Measurements from ENCODE around the gene UBE2J1.
A peak's percentile ranks its signal among the peaks of the same experiment; 100 is the strongest.
"Not testable (repeated sequence)": the region's sequence is repeated elsewhere in the genome, so short reads cannot be mapped to it uniquely, and the experiment has no call there.

Gene UBE2J1

DNA sequence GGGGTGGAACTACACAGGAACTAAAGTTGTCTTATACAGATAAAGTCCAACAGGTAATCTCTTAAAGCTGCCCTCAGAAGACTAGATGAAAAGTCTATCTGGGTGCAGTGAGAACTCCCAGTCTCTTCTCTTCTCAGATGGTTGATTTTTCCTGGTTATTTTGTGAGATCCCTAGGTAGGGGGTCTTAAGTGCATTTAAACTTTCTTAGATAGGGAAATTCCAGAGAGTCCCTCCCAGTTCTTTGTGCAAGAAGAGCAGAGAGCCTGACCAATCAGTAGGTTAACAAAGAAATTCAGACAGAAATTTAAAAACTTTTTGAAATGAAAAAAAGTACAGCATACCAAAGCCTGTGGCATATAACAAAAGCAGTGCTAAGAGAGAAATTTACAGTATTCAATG is 35.5 kb downstream of the UBE2J1 start:
- DNase-seq (ENCODE audit: low read depth): no peak

DNA sequence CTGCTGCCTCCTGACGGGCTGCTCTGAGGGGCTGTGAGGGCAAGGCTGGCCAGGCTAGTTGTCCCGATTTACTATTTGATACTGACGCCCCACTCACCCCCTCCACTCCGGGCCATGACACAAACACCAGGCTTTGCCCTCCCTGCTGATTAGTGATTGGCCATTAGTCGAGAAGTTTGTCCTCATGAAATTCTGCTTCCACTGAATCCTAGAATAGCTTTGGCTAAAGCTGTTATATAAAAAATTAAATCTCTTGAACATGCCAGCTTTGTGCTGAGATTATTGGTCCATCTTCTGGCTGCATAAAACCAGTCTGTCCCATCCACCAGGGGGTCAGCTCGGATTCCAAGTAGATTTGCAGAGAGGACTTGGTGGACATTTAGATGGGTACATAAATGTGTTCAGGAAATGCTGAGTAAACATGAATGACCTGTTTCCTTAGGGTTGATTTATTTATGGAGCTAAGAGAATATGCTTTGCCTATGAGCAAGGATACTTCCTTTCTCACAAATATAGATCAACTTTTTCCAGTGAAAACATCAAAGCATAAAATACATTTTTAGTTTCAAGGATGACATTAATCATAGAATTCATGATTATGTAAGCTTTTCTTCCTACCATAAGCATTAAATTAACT is 37.2 kb downstream of the UBE2J1 start, which contains the start of gene GABRR2:
GABRR2 (minus strand) TSS at position 51 of the 637 bp plus-strand sequence. CDS start 134 bp downstream, outside the sequence.
- DNase-seq (ENCODE audit: low read depth): no peak

DNA sequence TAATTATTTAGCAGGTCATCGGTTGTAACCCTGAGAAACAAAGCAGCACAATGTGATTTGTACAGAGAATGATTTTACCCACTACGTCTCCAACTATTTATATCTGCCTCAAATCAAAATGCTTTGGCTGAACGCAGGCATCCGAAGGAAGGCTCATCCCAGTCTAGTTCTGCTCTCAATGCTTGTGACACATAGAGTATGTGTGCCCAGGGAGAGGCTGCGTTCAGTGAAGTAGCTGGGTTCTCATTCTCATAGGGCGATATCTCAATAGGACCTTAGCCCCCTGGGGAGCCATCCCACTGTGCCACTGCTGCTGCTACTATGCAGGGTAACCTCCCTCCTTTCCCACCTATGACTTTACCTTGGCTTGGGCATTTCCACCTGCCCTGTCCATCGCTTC is 37.8 kb downstream of the UBE2J1 start:
- no peak for DNase-seq (ENCODE audit: low read depth)

DNA sequence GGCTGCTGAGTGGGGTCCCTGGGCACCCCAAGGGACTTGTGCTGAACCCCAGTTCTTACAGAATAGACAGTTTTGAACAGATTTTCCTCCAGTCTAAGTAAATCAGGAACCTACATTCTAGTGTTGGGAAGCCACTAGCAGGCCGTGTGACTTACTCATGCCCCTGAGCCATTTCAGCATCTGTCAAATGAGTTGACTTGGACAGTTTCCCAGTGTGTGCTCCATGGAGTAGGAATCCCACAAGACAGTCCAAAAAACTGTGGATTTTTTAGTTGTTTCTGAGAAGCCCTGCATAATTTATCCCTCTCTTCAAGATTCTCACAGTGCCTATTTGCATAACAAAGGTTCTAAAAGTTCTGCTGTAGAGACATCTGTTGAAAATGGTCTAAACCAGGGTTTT is 39.5 kb downstream of the UBE2J1 start:
- DNase-seq (ENCODE audit: low read depth): no peak

DNA sequence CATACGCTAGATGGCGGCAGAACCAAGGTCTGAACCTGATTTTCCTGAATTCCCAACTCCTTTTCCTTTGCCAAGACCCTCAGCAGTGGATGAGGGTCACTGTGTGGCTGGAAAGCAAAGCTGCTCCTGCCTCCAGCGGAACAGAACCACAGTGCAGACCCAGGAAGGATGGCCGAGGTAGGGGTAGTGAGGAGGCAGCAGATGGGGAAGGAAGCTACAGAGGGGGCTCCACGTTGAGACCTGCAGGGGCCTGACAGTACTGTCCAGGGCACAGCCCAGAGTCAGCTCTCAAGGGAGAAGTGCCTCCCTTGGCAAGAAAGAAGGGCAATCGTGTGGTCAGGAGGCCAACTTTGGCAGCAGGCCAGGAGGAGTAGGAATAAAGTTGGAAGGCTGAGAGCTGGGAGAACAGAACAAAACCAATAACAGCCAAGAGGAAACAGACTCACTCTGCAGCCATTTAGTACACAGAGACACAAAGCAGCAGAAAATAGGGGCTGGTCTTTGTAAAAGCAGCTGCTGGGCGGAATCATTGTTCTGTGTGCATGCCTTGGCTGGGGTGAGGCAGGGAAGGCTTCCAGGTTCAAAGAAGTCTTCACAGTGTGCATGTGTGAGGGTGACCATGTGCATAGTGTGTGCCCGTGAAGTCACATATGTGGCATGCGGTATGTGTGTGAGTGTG is 40.5 kb downstream of the UBE2J1 start:
- no peak for DNase-seq (ENCODE audit: low read depth)

DNA sequence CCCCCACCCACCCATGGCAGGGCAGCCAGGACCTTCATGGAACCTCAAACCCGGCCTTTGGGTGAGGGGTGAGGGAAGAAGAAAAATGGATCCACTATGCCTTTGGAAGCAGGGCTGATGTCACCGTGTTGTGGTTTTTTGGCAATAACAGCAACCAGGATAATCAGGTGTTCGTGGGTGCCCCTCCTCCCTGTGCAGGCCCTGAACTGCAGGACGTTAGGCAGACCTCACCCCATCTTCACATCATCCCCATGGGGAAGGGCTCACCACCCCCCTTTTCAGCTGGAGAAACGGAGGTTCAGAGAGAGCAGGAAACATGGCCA is 41.0 kb downstream of the UBE2J1 start:
- DNase-seq (ENCODE audit: low read depth): no peak

DNA sequence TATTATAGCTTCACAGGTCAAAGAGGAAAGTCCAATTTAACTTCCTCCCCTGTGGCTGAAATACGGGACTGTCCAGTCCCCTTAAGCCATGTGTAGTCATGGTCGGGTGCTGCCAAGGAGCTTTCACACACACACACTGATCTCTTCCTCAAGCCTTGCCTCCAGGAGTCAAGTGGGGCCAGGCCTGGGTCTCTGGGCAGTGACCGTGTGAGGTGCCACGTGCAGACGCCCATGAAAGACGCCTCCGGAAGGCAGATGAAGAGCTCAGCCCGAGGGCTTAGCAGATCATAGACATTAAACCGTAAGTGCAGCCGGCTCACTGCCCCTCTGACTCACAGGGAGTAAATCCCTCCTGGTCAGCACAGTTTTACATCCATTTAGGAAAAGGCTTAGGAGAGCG is 41.6 kb downstream of the UBE2J1 start:
- DNase-seq (ENCODE audit: low read depth): no peak

DNA sequence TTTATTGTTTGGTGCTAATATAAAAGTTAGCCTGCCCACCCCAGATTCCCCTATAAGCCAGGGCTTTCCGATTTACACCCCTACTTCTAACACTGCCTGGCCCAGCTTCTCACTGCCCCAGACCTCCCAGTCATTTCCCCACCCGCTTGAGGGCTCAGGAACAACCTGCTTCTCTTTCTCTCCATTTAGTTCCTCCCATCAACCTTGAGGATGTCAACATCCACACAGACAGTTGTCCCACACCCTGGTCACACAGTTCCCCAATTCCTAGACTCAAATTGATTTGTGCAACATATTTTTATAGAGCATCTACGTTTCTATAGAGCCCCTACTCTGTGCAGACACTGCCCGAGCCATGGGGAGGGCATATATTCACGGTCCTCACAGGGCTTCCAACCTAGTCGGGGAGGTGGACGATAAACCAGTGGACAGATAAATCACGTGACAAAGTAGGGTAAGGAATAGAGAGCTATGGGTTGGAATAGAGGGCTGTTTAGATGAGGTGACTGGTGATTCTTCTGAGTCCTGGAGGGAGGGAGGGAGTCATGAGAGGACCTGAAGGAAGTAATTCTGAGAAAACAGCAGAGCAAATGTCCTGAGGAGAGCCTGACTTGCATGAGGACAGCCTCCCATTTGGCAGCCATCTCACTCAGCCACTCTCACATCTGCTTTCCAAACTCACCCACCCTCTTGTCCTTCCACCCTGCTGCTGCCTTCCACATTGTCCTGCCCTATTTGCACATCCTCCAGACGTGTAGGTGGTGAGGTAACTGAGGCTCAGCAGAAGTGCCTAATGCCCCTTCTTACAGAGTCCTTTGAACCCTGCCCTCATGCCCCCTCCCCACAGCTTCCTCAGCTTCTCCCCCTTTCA is 43.8 kb downstream of the UBE2J1 start:
- no peak for DNase-seq (ENCODE audit: low read depth)

DNA sequence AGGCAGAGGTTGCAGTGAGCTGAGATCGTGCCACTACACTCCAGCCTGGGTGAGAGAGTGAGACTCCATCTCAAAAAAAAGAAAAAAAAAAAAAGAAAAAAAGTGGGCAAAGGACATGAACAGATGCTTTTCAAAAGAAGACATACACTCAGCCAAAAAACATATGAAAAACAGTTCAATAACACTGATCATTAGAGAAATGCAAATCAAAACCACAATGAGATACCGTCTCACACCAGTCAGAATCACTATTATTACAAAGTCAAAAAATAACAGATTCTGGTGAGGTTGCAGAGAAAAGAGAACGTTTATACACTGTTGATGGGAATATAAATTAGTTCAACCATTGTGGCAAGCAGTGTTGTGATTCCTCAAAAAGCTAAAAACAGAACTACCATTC is 48.0 kb downstream of the UBE2J1 start:
- DNase-seq (ENCODE audit: low read depth): not testable (repeated sequence)

DNA sequence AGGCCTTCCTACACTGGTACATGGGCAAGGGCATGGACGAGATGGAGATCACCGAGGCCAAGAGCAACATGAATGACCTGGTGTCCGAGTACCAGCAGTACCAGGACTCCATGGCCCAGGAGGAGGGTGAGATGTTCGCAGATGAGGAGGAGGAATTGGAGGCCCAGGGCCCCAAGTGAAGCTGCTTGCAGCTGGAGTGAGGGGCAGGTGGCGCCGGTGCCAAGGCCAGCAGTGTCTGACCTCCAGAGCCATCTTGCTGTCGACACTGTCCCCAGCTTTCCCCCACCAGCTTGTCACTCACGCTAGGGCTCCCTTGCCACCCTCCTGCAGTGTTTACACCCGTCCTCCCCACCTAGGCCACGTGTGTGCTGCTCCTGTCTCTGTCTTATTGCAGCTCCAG is 49.6 kb downstream of the UBE2J1 start:
- DNase-seq (ENCODE audit: low read depth): no peak

DNA sequence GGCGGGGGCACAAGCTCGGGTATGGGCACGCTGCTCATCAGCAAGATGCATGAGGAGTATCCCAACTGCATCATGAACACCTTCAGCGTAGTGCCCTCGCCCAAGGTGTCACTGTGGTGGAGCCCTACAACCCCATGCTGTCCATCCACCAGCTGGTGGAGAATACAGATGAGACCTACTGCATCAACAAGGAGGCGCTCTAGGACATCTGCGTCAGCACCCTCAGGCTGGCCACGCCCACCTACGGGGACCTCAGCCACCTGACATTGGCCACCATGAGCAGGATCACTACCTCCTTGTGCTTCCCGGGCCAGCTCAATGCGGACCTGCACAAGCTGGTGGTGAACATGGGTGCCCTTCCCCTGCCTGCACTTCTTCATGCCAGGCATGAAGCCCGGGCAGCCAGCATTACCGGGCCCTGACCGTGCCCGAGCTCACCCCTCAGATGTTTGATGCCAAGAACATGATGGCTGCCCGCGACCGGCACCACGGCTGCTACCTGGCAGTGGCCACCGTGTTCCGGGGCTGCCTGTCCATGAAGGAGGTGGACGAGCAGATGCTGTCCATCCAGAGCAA is 50.2 kb downstream of the UBE2J1 start:
- no peak for DNase-seq (ENCODE audit: low read depth)

DNA sequence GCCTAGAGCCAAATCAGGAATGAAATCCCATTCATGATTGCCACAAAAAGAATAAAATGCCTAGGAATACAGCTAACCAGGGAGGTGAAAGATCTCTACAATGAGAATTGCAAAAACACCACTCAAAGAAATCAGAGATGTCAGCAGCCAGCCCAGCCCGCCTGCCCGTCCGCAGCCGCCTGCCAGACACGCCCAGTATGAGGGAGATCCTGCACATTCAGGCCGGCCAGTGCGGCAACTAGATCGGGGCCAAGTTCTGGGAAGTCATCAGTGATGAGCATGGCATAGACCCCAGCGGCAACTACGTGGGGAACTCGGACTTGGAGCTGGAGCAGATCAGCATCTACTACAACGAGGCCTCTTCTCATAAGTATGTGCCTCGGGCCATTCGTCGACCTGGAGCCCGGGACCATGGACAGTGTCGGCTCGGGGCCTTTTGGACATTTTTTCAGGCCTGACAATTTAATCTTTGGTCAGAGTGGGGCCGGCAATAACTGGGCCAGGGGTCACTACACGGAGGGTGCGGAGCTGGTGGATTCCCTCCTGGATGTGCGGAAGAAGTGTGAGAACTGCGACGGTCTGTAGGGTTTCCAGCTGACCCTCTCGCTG is 50.8 kb downstream of the UBE2J1 start:
- DNase-seq (ENCODE audit: low read depth): no peak

DNA sequence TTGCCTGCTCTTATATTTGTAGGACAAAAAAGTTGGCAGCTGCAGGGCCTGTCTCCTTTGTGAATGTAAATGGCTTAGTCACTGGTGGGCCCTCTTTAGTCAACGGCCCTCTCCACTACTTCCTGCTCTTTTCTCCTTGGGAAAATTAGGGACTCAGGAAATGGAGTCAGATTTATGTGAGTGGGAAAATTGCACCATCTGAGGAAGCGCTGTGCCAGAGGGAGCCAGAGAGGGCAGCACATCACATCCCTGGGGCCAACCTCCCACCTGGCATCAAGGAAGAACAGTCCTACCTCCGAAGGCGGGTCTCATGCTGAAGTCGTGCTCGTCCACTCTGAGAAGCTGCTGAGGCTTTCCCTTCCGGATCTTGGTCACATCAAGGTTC is 53.1 kb downstream of the UBE2J1 start:
- no peak for DNase-seq (ENCODE audit: low read depth)

DNA sequence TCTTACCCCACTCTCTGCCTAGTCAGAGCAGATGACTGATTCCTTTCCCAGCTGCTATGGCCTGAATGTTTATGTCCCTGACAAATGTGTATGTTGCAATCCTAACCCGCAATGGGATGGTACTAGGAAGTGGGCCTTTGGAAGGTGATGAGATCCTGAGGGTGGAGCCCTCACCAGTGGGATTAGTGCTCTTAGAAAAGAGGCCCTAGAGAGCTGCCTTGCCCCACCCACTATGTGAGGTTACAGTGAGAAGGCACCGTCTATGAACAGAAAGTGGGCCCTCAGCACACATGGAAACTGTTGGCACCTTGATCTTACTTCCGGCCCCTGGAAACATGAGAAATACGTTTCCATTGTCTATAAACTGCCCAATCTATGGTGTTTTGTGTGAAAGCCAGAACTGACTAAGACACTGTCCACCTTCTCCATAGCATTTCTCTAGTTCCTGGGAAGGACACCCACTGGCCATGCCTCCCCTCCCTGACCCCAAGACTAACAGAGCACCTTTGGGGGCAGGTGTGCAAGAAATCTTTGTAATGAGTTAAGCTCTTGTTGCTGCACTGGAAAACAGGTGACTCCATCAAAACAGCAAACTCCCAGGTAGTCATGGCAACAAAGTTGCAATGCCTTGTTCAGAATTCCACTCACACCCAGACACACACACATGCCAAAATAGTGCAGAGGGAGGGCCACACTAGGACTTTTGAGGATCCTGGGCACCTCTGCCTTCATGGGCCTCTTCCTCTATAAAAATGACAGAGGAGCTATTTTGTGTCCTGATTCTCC is 53.6 kb downstream of the UBE2J1 start:
- DNase-seq (ENCODE audit: low read depth): no peak

DNA sequence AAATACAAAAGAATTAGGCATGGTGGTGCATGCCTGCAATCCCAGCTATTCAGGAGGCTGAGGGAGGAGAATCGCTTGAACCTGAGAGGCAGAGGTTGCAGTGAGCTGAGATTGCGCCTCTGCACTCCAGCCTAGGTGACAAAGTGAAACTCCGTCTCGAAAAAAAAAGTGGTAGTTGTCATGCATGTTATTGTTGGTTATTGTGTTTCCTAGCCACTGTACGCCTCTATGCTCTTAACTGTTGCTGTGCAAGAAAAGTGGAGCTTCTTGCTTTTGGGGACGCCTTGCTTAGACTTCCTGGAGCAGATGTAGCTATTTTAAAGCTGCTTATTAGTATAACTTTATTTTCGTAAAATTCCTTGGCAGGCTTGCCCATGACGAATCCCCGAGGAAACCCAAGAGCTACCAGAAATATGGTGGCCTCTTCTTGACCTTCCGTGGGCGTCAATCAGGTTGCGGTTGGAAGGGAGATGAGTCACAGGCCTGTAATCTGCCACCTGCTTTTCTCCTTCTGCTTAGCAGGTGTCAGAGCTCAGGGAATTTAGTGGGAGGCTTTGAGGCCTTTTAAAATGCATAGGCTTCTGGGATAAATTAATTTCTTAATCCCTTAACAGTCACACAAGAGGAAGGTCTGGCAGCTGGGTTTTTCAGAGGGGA is 54.7 kb downstream of the UBE2J1 start:
- peak; percentile 47 for DNase-seq (ENCODE audit: low read depth)

DNA sequence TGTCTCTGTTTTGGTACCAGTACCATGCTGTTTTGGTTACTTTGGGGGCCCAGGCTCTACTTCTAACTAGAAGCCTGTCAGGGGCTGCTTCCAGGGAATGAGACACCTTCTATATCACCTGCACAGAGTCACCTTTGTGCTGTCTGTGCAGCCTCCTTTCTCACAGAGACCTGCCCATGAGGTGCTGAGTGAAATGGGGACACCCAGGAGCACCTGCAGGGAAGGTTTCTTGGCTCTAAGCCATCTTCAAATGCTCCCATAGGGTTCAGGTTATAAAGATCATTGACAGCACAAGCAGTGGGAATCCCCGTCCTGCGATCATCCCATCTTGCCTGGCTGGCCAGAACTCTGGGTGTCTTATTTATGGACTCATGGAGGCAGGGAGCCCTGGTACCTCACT is 56.5 kb downstream of the UBE2J1 start:
- no peak for DNase-seq (ENCODE audit: low read depth)

DNA sequence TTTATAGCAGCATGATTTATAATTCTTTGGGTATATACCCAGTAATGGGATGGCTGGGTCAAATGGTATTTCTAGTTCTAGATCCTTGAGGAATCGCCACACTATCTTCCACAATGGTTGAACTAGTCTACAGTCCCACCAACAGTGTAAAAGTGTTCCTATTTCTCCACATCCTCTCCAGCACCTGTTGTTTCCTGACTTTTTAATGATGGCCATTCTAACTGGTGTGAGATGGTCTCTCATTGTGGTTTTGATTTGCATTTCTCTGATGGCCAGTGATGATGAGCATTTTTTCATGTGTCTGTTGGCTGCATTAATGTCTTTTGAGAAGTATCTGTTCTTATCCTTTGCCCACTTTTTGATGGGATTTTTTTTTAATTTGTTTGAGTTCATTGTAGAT is 57.4 kb downstream of the UBE2J1 start:
- DNase-seq (ENCODE audit: low read depth): not testable (repeated sequence)

DNA sequence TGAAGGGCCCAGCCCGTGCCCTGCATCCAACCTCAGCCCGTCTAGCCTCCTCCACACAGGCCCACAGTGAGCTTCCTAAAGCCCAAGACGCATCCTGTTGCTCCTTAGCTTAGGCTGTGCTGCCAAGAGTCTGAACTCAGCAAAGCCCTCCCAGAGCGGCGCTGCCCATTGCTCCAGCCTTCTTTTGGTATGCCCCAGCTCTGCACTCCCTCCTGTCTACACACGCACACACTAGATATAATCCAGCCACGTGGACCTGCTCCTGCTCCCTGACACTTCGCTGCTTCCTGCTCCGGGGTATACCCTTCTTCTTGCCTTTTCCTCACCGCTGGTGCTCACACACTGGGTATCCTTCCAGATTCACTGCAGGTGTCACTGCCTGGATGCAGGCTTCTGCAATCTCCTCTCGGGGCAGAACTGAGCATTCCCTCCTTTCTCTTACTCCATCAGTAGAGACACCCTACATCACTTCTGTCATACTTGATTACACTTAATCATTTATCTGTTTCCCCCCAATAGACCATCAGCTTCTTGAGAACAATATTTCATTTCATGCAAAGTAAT is 61.2 kb downstream of the UBE2J1 start:
- no peak for DNase-seq (ENCODE audit: low read depth)

DNA sequence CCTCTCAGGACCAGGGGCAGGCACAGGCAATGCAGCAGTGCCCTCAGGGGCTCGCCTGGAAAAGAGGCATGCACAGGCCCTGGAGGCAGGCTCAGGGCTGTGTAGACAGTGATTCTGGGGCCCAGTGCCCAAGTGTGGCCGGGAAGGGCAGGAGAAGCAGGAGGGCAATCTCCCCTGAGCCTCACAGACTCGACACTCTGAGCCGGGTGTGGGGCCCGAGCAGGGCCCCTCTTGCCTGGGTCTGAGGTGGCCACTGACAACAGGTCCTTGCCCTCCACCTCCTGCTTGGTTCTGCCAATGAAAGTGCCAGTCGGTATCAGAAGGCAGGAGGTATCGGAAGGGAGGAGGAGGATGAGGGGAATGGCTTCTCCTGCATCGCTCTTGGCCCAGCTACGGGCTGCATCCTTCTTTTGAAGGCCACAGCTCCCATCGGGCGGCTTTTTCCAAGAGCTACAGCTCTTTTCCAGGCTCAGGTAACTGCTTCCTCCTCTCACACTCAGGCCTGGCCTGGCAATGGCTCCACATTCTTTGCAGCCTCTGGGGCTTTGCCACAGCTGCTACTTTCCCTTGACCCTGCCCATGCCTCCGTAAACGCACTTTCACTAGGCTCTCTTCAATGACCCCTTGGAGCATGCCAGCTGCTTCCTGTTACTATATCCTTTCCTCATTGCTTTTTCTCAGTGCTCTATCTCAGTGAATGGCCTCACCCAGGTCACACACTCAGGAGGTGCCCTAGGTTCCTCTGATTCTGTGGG is 61.9 kb downstream of the UBE2J1 start:
- DNase-seq (ENCODE audit: low read depth): no peak

DNA sequence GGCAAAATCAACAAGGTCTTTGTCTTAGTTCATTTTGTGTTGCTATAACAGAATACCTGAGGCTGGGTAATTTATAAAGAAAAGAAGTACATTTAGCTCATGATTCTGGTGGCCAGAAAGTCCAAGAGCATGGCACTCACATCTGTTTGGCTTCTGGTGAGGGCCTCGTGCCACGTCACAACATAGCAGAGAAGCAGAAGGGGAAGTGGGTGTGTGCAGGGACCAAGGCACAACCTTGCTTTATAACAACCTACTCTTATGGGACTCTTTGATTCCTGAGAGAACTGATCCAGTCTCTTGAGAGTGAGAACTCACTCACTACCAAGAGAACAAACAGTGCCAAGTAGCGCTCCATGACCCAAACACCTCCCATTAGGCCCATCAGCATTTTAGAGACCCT is 62.8 kb downstream of the UBE2J1 start:
- DNase-seq (ENCODE audit: low read depth): no peak
